GM12891 (cell line): ENCODE results near the gene PPP2R5B.

Source experiments
- DNase-seq: peaks from one replicate; pipeline ENCODE4 v3.0.0; 2011; ENCODE audit warnings: low spot score; ENCODE audit not compliant: insufficient read length
- FAIRE-seq: peaks from 2 replicates; lab custom pipeline; 2011; peaks lifted over from hg19 to GRCh38; lab: Jason Lieb, UNC
- PAX5 ChIP-seq: IDR thresholded peaks from 2 replicates; pipeline ENCODE4 v1.6.1; 2011; ENCODE audit warnings: low read length, moderate library complexity, mild to moderate bottlenecking; ENCODE audit not compliant: insufficient read depth, severe bottlenecking
- POLR2A ChIP-seq: IDR thresholded peaks from 2 replicates; pipeline ENCODE4 v1.6.1; 2011; ENCODE audit warnings: low read depth, low read length, control low read depth
- POLR2AphosphoS5 ChIP-seq: IDR thresholded peaks from 2 replicates; pipeline ENCODE4 v1.6.1; 2011; ENCODE audit warnings: low read depth, low read length, control low read depth
- POU2F2 ChIP-seq: IDR thresholded peaks from 2 replicates; pipeline ENCODE4 v1.6.1; 2011; ENCODE audit warnings: low read depth, mild to moderate bottlenecking, control low read depth, low read length, moderate library complexity
- SPI1 ChIP-seq: IDR thresholded peaks from 2 replicates; pipeline ENCODE4 v1.6.1; 2011; ENCODE audit warnings: low read depth, low read length, control low read depth
- TAF1 ChIP-seq: IDR thresholded peaks from 2 replicates; pipeline ENCODE4 v1.6.1; 2011; ENCODE audit warnings: low read depth, low read length, control low read depth

The PPP2R5B gene

GRCh38 chr11:64908766-64909165 lies 15.7 kb upstream of the PPP2R5B start:
- TF ChIP-seq SPI1 (no peak), TAF1 (no peak), POU2F2 (no peak), PAX5 (no peak), POLR2AphosphoS5 (no peak), POLR2A (no peak)
- no peak for DNase-seq
- FAIRE-seq: no peak

GRCh38 chr11:64909653-64910343 lies 14.7 kb upstream of the PPP2R5B start:
- FAIRE-seq: no peak
- TF ChIP-seq PAX5 (no peak), POLR2A (no peak), POU2F2 (no peak)

GRCh38 chr11:64910451-64911093 lies 13.9 kb upstream of the PPP2R5B start:
- FAIRE-seq (no peak), DNase-seq (no peak)
- TF ChIP-seq TAF1 (no peak), POLR2A (no peak), POLR2AphosphoS5 (no peak), PAX5 (no peak)

More at GRCh38 chr11:64909653-64910343, 14.7 kb upstream of the PPP2R5B start:
- no peak for DNase-seq

GRCh38 chr11:64911142-64911541 lies 13.3 kb upstream of the PPP2R5B start:
- DNase-seq: no peak
- no peak for TF ChIP-seq POU2F2
- no peak for TF ChIP-seq SPI1
- no peak for TF ChIP-seq TAF1
- TF ChIP-seq POLR2A: no peak
- FAIRE-seq: no peak

GRCh38 chr11:64911689-64912088 lies 12.8 kb upstream of the PPP2R5B start:
- FAIRE-seq: no peak
- DNase-seq: no peak
- no peak for TF ChIP-seq POU2F2
- TF ChIP-seq TAF1: no peak
- no peak for TF ChIP-seq POLR2AphosphoS5
- TF ChIP-seq PAX5: no peak
- TF ChIP-seq SPI1: no peak
- no peak for TF ChIP-seq POLR2A

GRCh38 chr11:64913171-64913727 lies 11.2 kb upstream of the PPP2R5B start:
- no peak for DNase-seq
- FAIRE-seq: no peak
- TF ChIP-seq POU2F2: no peak
- no peak for TF ChIP-seq SPI1
- no peak for TF ChIP-seq POLR2AphosphoS5
- TF ChIP-seq POLR2A: no peak

- no peak for FAIRE-seq
- TF ChIP-seq TAF1 (no peak), POU2F2 (no peak), SPI1 (no peak), PAX5 (no peak), POLR2A (no peak)
Observed at GRCh38 chr11:64914123-64914522, 10.4 kb upstream of the PPP2R5B start.

GRCh38 chr11:64915376-64915887 lies 9.1 kb upstream of the PPP2R5B start:
- no peak for FAIRE-seq
- TF ChIP-seq POU2F2: no peak
- TF ChIP-seq SPI1: peak; percentile 44
- no peak for DNase-seq

More at GRCh38 chr11:64914123-64914522, 10.4 kb upstream of the PPP2R5B start:
- no peak for DNase-seq

- TF ChIP-seq POU2F2: no peak; the same call in 1 of the 2 replicates
- TF ChIP-seq SPI1: 0 out of 2 replicates have a peak, but pooled peaks have one; percentile 10
- FAIRE-seq (peak; percentile 87), DNase-seq (peak; percentile 63)
Observed at GRCh38 chr11:64916040-64916774, 8.3 kb upstream of the PPP2R5B start.
